GM12878 (cell line): ENCODE results near the gene UBE2E2.

Experiments used
- CHD4 ChIP-seq: fragments of 200-600 bp; sonication (generic); IDR thresholded peaks from 2 replicates; pipeline ENCODE4 v1.6.1; 2016; ENCODE audit warnings: mild to moderate bottlenecking
- EP300 ChIP-seq, 2 experiments: fragments of 150-350 bp in 1 of 2; IDR thresholded peaks; 2 replicates each; pipeline ENCODE4 v1.6.1; 2011 to 2012; ENCODE audit warnings: low read depth in 2 of 2, low read length in 2 of 2, borderline replicate concordance in 1 of 2, improper control_type of control experiment in 1 of 2, inconsistent platforms in 1 of 2; ENCODE audit not compliant: control insufficient read depth in 1 of 2
- ESRRA ChIP-seq: IDR thresholded peaks from 2 replicates; pipeline ENCODE4 v1.6.1; 2012; ENCODE audit warnings: mild to moderate bottlenecking, low read length, improper control_type of control experiment
- PBX3 ChIP-seq: IDR thresholded peaks from 2 replicates; pipeline ENCODE4 v1.6.1; 2011; ENCODE audit warnings: mild to moderate bottlenecking, low read depth, low read length, moderate library complexity; ENCODE audit not compliant: insufficient replicate concordance
- REST ChIP-seq: IDR thresholded peaks from 2 replicates; pipeline ENCODE4 v1.6.1; 2012; ENCODE audit warnings: mild to moderate bottlenecking, low read depth, low read length

GRCh38 chr3:23244324-23245041 is 41.4 kb downstream of the UBE2E2 start:
- TF ChIP-seq EP300 (IDR thresholded peaks at IDR 0.05; ENCODE audit: borderline replicate concordance in 1 of 2, control insufficient read depth in 1 of 2, low read depth in 2 of 2, low read length in 2 of 2), result no peak
- TF ChIP-seq REST, result no peak
- no peak for TF ChIP-seq ESRRA
- no peak for TF ChIP-seq CHD4
- no peak for TF ChIP-seq PBX3
